Lower lobe of right lung (tissue), 2 donors: ENCODE data around the gene ERO1B. TPM values are rescaled to one million over a fixed set of nuclear protein-coding genes. Genes with fewer than 3 reads are reported as not detected.

Experiments
- ATAC-seq, 2 donors: fragments of 200-7000 bp; cut with Tn5 transposase; one replicate each; pipeline ENCODE4 v1.9.1; 2020 to 2022; ENCODE audit warnings: mild to moderate bottlenecking in 2 of 2, moderate library complexity in 2 of 2
- DNase-seq: peaks from one replicate; pipeline ENCODE4 v3.0.0-alpha.2; 2020
- H3K27ac ChIP-seq: fragments of 200-600 bp; one replicate; pipeline ENCODE4 v1.8.0; 2022
- H3K27me3 ChIP-seq: fragments of 200-600 bp; one replicate; pipeline ENCODE4 v1.8.0; 2022; ENCODE audit warnings: low read depth
- H3K36me3 ChIP-seq: fragments of 200-600 bp; one replicate; pipeline ENCODE4 v1.8.0; 2022; ENCODE audit warnings: mild to moderate bottlenecking
- H3K4me1 ChIP-seq: fragments of 200-600 bp; one replicate; pipeline ENCODE4 v1.8.0; 2022
- H3K4me3 ChIP-seq: fragments of 200-600 bp; one replicate; pipeline ENCODE4 v1.8.0; 2022; ENCODE audit warnings: mild to moderate bottlenecking
- H3K9me3 ChIP-seq: fragments of 200-600 bp; one replicate; pipeline ENCODE4 v1.8.0; 2022
- intact Hi-C: fragments of 100-400 bp; cut with DNase I; formaldehyde crosslinking; loops from one replicate; pipeline ENCODE4 v1.11.0; 2022
- total RNA-seq: library from RNA; stranded (reverse); fragmentation: NEBNext Ultra II Directional; extraction: Animal tissue kit (Norgen Biotek cat#: 25700); gene quantifications from one replicate; pipeline ENCODE4 v1.2.1, GENCODE V29; 2021
- TF ChIP-seq, protein P1 (sequence below): fragments of 200-600 bp; IDR thresholded peaks from one replicate; pipeline ENCODE4 v1.8.0; 2022; ENCODE audit warnings: antibody characterized with exemption, mild to moderate bottlenecking
- donor health status: DM: no; HTN: yes; CAD: no; lungs with severe emphysema.

ERO1B gene
- total RNA-seq, 1 donor from 2014 or later, result 8.5 TPM

DNA sequence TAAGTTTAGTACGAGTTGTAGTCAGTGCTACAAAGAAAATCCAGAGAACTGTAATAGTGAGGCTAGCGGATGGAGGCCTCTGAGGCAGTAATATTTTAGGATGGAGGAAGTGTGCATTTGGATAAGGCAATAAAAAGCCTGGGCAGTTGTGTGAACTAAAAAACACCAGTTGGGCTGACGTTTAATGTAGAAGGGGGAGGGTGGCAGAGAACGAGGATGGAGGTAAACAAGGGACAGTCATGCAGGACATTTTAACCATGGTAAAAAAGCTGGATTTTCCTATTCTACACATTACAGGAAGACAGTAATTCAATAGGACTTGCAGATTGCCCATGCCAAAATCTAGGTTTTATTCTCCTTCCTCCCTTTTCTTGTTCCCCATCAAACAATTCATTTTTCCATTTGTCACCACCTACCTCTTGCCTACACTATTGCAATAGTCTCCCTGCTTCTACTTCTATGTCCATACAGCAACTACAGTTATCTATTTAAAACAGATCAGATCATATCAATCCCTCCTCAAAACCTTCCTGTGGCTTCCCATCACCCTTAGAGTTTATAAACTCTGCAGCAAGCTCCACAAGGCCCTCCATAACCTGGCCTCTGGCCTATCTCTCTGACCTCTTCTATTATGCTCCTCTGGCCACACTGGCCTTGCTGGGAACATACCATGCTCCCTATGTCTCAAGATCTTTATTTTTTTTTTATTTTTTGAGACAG is 27.7 kb downstream of the ERO1B start:
- TF ChIP-seq, protein P1, sequence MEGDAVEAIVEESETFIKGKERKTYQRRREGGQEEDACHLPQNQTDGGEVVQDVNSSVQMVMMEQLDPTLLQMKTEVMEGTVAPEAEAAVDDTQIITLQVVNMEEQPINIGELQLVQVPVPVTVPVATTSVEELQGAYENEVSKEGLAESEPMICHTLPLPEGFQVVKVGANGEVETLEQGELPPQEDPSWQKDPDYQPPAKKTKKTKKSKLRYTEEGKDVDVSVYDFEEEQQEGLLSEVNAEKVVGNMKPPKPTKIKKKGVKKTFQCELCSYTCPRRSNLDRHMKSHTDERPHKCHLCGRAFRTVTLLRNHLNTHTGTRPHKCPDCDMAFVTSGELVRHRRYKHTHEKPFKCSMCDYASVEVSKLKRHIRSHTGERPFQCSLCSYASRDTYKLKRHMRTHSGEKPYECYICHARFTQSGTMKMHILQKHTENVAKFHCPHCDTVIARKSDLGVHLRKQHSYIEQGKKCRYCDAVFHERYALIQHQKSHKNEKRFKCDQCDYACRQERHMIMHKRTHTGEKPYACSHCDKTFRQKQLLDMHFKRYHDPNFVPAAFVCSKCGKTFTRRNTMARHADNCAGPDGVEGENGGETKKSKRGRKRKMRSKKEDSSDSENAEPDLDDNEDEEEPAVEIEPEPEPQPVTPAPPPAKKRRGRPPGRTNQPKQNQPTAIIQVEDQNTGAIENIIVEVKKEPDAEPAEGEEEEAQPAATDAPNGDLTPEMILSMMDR, result no peak
- no peak overlapping the region for H3K27ac ChIP-seq

DNA sequence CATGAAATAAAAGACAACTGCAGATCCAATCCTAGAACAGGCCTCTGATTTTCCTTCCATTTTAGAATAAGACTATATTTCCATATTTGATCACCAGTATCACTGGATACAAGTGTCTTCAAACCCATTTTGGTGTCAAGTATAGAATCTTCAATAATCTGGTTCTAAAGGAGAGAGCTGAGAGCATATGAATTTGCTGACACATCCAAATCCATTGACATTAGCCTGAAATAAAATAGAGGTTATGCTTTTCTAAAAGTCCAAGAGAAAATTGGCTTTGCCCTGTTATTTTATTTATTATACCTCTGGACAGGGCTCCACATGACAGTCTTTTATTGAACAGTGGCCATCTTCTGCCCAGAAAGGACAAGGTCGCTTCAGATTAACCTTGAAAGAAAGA is 28.6 kb downstream of the ERO1B start:
- DNase-seq, result no peak
- Histone ChIP-seq H3K27ac (no peak overlapping the region), H3K36me3 (no peaks in the 10 kb centered on the region), H3K4me1 (no peaks in the 10 kb centered on the region), H3K9me3 (peaks cover 9% of the 10 kb centered on the region), H3K27me3 (no peaks in the 10 kb centered on the region), H3K4me3 (no peak overlapping the region)
- ATAC-seq, result no peak
- TF ChIP-seq, protein P1, result no peak
- intact Hi-C loops, result no loop called here

More for the DNA sequence above, 27.7 kb downstream of the ERO1B start:
- DNase-seq, result no peak
- Histone ChIP-seq H3K36me3 (no peaks in the 10 kb centered on the region), H3K4me3 (no peak overlapping the region), H3K9me3 (peaks cover 19% of the 10 kb centered on the region), H3K27me3 (no peaks in the 10 kb centered on the region), H3K4me1 (no peaks in the 10 kb centered on the region)
- no peak for ATAC-seq
- intact Hi-C loops, result no loop called here

DNA sequence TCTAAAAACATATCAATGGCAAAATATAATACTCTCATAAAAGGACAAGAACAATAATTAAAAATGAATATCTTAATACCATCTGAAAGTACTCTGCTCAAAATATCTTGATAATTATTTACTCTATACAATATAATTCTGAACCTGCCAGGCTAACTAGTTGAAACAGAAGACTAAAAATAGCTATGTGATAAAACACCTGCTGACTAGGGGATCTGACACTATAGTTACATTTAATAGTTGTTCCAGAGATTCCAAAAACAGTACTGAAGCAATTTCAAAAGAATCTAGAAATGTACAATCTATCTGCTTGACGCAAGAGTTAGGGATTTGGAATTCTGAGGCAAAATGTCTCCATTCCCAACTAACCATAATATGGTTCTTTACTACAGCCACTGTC is 30.2 kb downstream of the ERO1B start:
- DNase-seq (no peak), ATAC-seq (no peak)
- Histone ChIP-seq H3K36me3 (no peaks in the 10 kb centered on the region), H3K4me1 (no peaks in the 10 kb centered on the region), H3K27ac (no peak overlapping the region), H3K9me3 (no peaks in the 10 kb centered on the region), H3K27me3 (no peaks in the 10 kb centered on the region), H3K4me3 (no peak overlapping the region)
- intact Hi-C loops, result no loop called here
- TF ChIP-seq, protein P1, result no peak

DNA sequence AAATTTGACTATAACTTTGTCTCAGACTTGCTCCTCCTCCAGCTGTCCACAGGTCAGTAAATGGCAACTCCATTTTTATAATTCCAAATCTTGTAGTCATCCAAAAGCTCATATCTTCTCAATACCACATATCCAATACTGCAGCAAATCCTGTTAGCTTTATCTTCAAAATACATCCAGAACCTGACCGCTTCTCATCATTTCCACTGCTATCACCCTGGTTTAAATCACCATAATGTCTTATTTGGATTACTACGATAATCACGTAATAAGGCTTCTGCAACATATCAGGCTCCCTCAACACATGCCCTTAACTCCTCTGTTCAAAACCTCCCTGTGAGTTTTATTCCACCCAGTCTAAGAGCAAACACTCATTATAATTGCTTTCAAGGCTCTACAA is 34.5 kb downstream of the ERO1B start:
- H3K9me3 ChIP-seq, result no peaks in the 10 kb centered on the region
- no peak overlapping the region for H3K27ac ChIP-seq
- H3K4me1 ChIP-seq, result no peaks in the 10 kb centered on the region
- H3K36me3 ChIP-seq, result peaks cover 11% of the 10 kb centered on the region
- H3K4me3 ChIP-seq, result no peak overlapping the region
- intact Hi-C loops, result no loop called here
- DNase-seq, result no peak
- TF ChIP-seq, protein P1, result no peak
- ATAC-seq, result no peak
- H3K27me3 ChIP-seq, result no peaks in the 10 kb centered on the region

DNA sequence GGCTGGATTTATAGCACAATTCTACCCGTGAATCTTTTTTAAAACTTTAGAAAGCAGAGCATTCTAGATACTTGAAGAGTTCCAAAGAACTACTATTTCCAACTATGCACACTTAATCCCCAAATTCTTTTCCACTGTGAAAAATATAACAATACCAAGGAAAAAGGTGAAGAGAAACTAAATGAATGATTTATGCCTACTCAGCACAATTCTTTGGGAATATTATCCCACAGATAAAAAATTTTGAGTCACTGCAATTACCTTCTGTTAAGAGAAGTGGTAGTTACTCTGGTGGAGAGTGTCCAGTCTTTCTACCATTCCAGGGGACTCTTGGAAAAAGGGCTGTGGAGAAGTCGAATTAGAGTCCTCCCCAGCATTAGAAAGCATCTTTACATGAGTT is 39.2 kb downstream of the ERO1B start:
- Histone ChIP-seq H3K4me1 (no peaks in the 10 kb centered on the region), H3K36me3 (peaks cover 17% of the 10 kb centered on the region), H3K27ac (no peak overlapping the region), H3K27me3 (no peaks in the 10 kb centered on the region), H3K9me3 (no peaks in the 10 kb centered on the region), H3K4me3 (no peak overlapping the region)
- TF ChIP-seq, protein P1, result no peak
- no peak for DNase-seq
- intact Hi-C loops, result no loop called here
- no peak for ATAC-seq
